GM23338 (cell line): Measurements from ENCODE around the gene LRP1B.

Source experiments
- CREB1 ChIP-seq: fragments of 250-450 bp; sonication (Bioruptor Pico); IDR thresholded peaks from 2 replicates; pipeline ENCODE4 v1.5.0; 2020; ENCODE audit warnings: low read depth, mild to moderate bottlenecking, moderate library complexity
- EZH2 ChIP-seq: fragments of 200-600 bp; sonication (generic); IDR thresholded peaks from one replicate; pipeline ENCODE4 v1.8.0; 2017; ENCODE audit warnings: antibody characterized with exemption, mild to moderate bottlenecking, low read depth; ENCODE audit not compliant: unreplicated experiment
- EZH2phosphoT487 ChIP-seq: fragments of 200-600 bp; sonication (generic); IDR thresholded peaks from one replicate; pipeline ENCODE4 v1.8.1; 2018; ENCODE audit warnings: antibody characterized with exemption; ENCODE audit not compliant: unreplicated experiment
- JUNB ChIP-seq: IDR thresholded peaks from one replicate; pipeline ENCODE4 v1.6.1; 2016; ENCODE audit warnings: antibody characterized with exemption; ENCODE audit not compliant: unreplicated experiment
- NANOG ChIP-seq: IDR thresholded peaks from 2 replicates; pipeline ENCODE4 v1.6.1; 2016; ENCODE audit warnings: antibody characterized with exemption, borderline replicate concordance
- POLR2AphosphoS5 ChIP-seq: IDR thresholded peaks from 2 replicates; pipeline ENCODE4 v1.6.1; 2016; ENCODE audit warnings: antibody characterized with exemption, low read depth
- STAT1 ChIP-seq: IDR thresholded peaks from one replicate; pipeline ENCODE4 v1.6.1; 2016; ENCODE audit warnings: antibody characterized with exemption; ENCODE audit not compliant: unreplicated experiment
- ZNF114 ChIP-seq: fragments of 250-450 bp; sonication (Bioruptor Pico); IDR thresholded peaks from 2 replicates; pipeline ENCODE4 v1.5.0; 2020; ENCODE audit warnings: mild to moderate bottlenecking, moderate library complexity
- TF ChIP-seq, protein P1 (sequence below), 2 experiments: fragments of 200-600 bp in 1 of 2; sonication (generic) in 1 of 2; conservative IDR thresholded peaks; 2 replicates each; pipeline versions ENCODE4 v1.5.1 to v1.6.1; 2016 to 2017; ENCODE audit warnings: antibody characterized with exemption in 2 of 2, low read depth in 2 of 2, mild to moderate bottlenecking in 2 of 2, moderate library complexity in 1 of 2
- TF ChIP-seq, protein P2 (sequence below): IDR thresholded peaks from one replicate; pipeline ENCODE4 v1.6.1; 2018; ENCODE audit warnings: antibody characterized with exemption; ENCODE audit not compliant: unreplicated experiment
- TF ChIP-seq, protein P3 (sequence below): IDR thresholded peaks from 2 replicates; pipeline ENCODE4 v1.6.1; 2016; ENCODE audit warnings: antibody characterized with exemption

DNA sequence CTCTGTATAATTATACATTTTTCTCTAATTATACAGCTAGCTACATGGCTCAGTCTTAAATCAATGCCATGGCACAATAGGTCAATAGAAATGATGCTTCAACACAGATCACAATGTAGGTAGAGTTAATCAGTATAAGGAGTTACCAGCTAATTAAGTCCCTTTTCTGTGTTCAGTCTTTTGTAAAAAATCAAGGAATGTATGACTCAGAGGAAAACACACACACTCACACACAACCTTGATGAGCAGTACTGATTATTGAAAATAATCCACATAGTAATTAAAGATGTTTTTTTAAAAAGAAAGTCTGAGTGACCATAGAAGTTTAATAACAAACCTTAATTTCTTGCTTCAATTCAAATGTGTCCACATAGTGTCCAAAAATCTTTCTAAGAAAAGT lies 691.3 kb downstream of the LRP1B start:
- TF ChIP-seq, protein P1, sequence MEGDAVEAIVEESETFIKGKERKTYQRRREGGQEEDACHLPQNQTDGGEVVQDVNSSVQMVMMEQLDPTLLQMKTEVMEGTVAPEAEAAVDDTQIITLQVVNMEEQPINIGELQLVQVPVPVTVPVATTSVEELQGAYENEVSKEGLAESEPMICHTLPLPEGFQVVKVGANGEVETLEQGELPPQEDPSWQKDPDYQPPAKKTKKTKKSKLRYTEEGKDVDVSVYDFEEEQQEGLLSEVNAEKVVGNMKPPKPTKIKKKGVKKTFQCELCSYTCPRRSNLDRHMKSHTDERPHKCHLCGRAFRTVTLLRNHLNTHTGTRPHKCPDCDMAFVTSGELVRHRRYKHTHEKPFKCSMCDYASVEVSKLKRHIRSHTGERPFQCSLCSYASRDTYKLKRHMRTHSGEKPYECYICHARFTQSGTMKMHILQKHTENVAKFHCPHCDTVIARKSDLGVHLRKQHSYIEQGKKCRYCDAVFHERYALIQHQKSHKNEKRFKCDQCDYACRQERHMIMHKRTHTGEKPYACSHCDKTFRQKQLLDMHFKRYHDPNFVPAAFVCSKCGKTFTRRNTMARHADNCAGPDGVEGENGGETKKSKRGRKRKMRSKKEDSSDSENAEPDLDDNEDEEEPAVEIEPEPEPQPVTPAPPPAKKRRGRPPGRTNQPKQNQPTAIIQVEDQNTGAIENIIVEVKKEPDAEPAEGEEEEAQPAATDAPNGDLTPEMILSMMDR (conservative IDR thresholded peaks at IDR 0.05; ENCODE audit: low read depth in 2 of 2), result no peak
- no peak for TF ChIP-seq EZH2
- no peak for TF ChIP-seq POLR2AphosphoS5
- no peak for TF ChIP-seq JUNB
- TF ChIP-seq, protein P2, sequence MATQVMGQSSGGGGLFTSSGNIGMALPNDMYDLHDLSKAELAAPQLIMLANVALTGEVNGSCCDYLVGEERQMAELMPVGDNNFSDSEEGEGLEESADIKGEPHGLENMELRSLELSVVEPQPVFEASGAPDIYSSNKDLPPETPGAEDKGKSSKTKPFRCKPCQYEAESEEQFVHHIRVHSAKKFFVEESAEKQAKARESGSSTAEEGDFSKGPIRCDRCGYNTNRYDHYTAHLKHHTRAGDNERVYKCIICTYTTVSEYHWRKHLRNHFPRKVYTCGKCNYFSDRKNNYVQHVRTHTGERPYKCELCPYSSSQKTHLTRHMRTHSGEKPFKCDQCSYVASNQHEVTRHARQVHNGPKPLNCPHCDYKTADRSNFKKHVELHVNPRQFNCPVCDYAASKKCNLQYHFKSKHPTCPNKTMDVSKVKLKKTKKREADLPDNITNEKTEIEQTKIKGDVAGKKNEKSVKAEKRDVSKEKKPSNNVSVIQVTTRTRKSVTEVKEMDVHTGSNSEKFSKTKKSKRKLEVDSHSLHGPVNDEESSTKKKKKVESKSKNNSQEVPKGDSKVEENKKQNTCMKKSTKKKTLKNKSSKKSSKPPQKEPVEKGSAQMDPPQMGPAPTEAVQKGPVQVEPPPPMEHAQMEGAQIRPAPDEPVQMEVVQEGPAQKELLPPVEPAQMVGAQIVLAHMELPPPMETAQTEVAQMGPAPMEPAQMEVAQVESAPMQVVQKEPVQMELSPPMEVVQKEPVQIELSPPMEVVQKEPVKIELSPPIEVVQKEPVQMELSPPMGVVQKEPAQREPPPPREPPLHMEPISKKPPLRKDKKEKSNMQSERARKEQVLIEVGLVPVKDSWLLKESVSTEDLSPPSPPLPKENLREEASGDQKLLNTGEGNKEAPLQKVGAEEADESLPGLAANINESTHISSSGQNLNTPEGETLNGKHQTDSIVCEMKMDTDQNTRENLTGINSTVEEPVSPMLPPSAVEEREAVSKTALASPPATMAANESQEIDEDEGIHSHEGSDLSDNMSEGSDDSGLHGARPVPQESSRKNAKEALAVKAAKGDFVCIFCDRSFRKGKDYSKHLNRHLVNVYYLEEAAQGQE, result no peak
- TF ChIP-seq EZH2phosphoT487, result no peak
- TF ChIP-seq, protein P3, sequence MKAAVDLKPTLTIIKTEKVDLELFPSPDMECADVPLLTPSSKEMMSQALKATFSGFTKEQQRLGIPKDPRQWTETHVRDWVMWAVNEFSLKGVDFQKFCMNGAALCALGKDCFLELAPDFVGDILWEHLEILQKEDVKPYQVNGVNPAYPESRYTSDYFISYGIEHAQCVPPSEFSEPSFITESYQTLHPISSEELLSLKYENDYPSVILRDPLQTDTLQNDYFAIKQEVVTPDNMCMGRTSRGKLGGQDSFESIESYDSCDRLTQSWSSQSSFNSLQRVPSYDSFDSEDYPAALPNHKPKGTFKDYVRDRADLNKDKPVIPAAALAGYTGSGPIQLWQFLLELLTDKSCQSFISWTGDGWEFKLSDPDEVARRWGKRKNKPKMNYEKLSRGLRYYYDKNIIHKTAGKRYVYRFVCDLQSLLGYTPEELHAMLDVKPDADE, result no peak
- TF ChIP-seq CREB1 (CRISPR knock-in tag), result no peak
- TF ChIP-seq STAT1, result no peak
- TF ChIP-seq ZNF114, result no peak
- TF ChIP-seq NANOG, result no peak
